NCI-H1694 (cell line): ENCODE results near the gene IQSEC1.
A peak's percentile ranks its signal among the peaks of the same experiment; 100 is the strongest.

ENCODE experiments used
- DNase-seq: peaks from one replicate; lab custom pipeline; 2025; lab: John Stamatoyannopoulos, UW

Gene IQSEC1

GRCh38 chr3:12967606-12968351, 105.5 kb downstream of the IQSEC1 start:
- DNase-seq = no peak

GRCh38 chr3:12966847-12967605, 106.2 kb downstream of the IQSEC1 start:
- no peak for DNase-seq

- DNase-seq = no peak
Observed at GRCh38 chr3:12965999-12966846, 107.0 kb downstream of the IQSEC1 start.

- DNase-seq = no peak
Observed at GRCh38 chr3:12964711-12965612, 108.3 kb downstream of the IQSEC1 start.

GRCh38 chr3:12963922-12964701, 109.1 kb downstream of the IQSEC1 start:
- DNase-seq = no peak

GRCh38 chr3:12963231-12963896, 109.9 kb downstream of the IQSEC1 start:
- no peak for DNase-seq

GRCh38 chr3:12962292-12962691, 110.9 kb downstream of the IQSEC1 start:
- DNase-seq = no peak

- DNase-seq = no peak
Observed at GRCh38 chr3:12961697-12962036, 111.6 kb downstream of the IQSEC1 start.

GRCh38 chr3:12961007-12961696, 112.1 kb downstream of the IQSEC1 start:
- no peak for DNase-seq

GRCh38 chr3:12960497-12960896, 112.7 kb downstream of the IQSEC1 start:
- DNase-seq = no peak

- no peak for DNase-seq
Observed at GRCh38 chr3:12959838-12960378, 113.3 kb downstream of the IQSEC1 start.

- no peak for DNase-seq
Observed at GRCh38 chr3:12959410-12959809, 113.8 kb downstream of the IQSEC1 start.

- DNase-seq = no peak
Observed at GRCh38 chr3:12957824-12958792, 115.1 kb downstream of the IQSEC1 start.

GRCh38 chr3:12957339-12957738, 115.9 kb downstream of the IQSEC1 start:
- DNase-seq = no peak

GRCh38 chr3:12956316-12956660, 116.9 kb downstream of the IQSEC1 start:
- no peak for DNase-seq

GRCh38 chr3:12955651-12956315, 117.4 kb downstream of the IQSEC1 start:
- DNase-seq = no peak

- DNase-seq = peak; percentile 14
Observed at GRCh38 chr3:12954891-12955650, 118.2 kb downstream of the IQSEC1 start.
